GM23338 (cell line): Measurements from ENCODE around the gene FLOT1. TPM values are rescaled to one million over a fixed set of nuclear protein-coding genes. Genes with fewer than 3 reads are reported as not detected.
A peak's percentile ranks its signal among the peaks of the same experiment; 100 is the strongest.
"Not testable (repeated sequence)": the region's sequence is repeated elsewhere in the genome, so short reads cannot be mapped to it uniquely, and the experiment has no call there.

Source experiments
- ATAC-seq: fragments of 200-7000 bp; cut with Tn5 transposase; 3 replicates; pipeline ENCODE4 v1.9.1; 2020
- DNase-seq: peaks from one replicate; pipeline ENCODE4 v3.0.0-alpha.2; 2015; ENCODE audit warnings: low spot score
- H2AFZ ChIP-seq: fragments of 200-600 bp; sonication (generic); 2 replicates; pipeline ENCODE4 v1.8.0; 2016; ENCODE audit warnings: antibody characterized with exemption, mild to moderate bottlenecking, moderate library complexity
- H3F3A ChIP-seq: fragments of 200-600 bp; sonication (generic); replicated peaks from 2 replicates; pipeline ENCODE4 v1.8.0; 2017; ENCODE audit warnings: antibody characterized with exemption, mixed run types, low read depth
- H3K27ac ChIP-seq: fragments of 200-600 bp; sonication (generic); 2 replicates; pipeline ENCODE4 v1.6.1; 2016; ENCODE audit warnings: low read depth
- H3K27me3 ChIP-seq: fragments of 200-600 bp; sonication (generic); 2 replicates; pipeline ENCODE4 v1.8.0; 2016; ENCODE audit warnings: mild to moderate bottlenecking, mixed run types, moderate library complexity; ENCODE audit not compliant: insufficient read depth
- H3K36me3 ChIP-seq: fragments of 200-600 bp; sonication (generic); 2 replicates; pipeline ENCODE4 v1.8.0; 2016; ENCODE audit warnings: mild to moderate bottlenecking; ENCODE audit not compliant: insufficient read depth
- H3K4me1 ChIP-seq: fragments of 200-600 bp; sonication (generic); 2 replicates; pipeline ENCODE4 v1.8.0; 2016; ENCODE audit warnings: mild to moderate bottlenecking, moderate library complexity; ENCODE audit not compliant: insufficient read depth
- H3K4me2 ChIP-seq: fragments of 200-600 bp; sonication (generic); 2 replicates; pipeline ENCODE4 v1.7.1; 2017; ENCODE audit warnings: mixed run types
- H3K4me3 ChIP-seq: fragments of 200-600 bp; sonication (generic); 2 replicates; pipeline ENCODE4 v1.6.1; 2016; ENCODE audit warnings: mixed run types
- H3K79me2 ChIP-seq: fragments of 200-600 bp; sonication (generic); replicated peaks from 2 replicates; pipeline ENCODE4 v1.8.0; 2017; ENCODE audit warnings: mild to moderate bottlenecking; ENCODE audit not compliant: insufficient read depth
- H3K9me2 ChIP-seq: fragments of 200-600 bp; sonication (generic); 2 replicates; pipeline ENCODE4 v1.8.0; 2017; ENCODE audit not compliant: insufficient read depth
- H4K20me1 ChIP-seq: fragments of 200-600 bp; sonication (generic); replicated peaks from 2 replicates; pipeline ENCODE4 v1.8.0; 2017; ENCODE audit warnings: mild to moderate bottlenecking; ENCODE audit not compliant: insufficient read depth
- H3K27ac Mint-ChIP-seq: 2 replicates; pipeline ENCODE4 v1.8.0; 2020; ENCODE audit warnings: inconsistent platforms, mild to moderate bottlenecking, moderate library complexity, mixed read lengths
- H3K27me3 Mint-ChIP-seq: 3 replicates; pipeline ENCODE4 v1.8.0; 2022; ENCODE audit warnings: low read depth, mild to moderate bottlenecking, moderate library complexity, mixed read lengths, inconsistent platforms; ENCODE audit not compliant: insufficient read depth, poor library complexity
- H3K36me3 Mint-ChIP-seq: 3 replicates; pipeline ENCODE4 v1.8.0; 2021; ENCODE audit warnings: low read depth, mild to moderate bottlenecking, inconsistent platforms, moderate library complexity, mixed read lengths
- H3K4me1 Mint-ChIP-seq: 3 replicates; pipeline ENCODE4 v1.8.0; 2020; ENCODE audit warnings: mild to moderate bottlenecking, inconsistent platforms, mixed read lengths
- H3K4me3 Mint-ChIP-seq: 3 replicates; pipeline ENCODE4 v1.8.0; 2021; ENCODE audit warnings: moderate library complexity, mild to moderate bottlenecking, inconsistent platforms, mixed read lengths
- H3K9me3 Mint-ChIP-seq: 3 replicates; pipeline ENCODE4 v1.8.0; 2020; ENCODE audit warnings: moderate library complexity, mild to moderate bottlenecking, inconsistent platforms, mixed read lengths
- NANOG ChIP-seq: IDR thresholded peaks from 2 replicates; pipeline ENCODE4 v1.6.1; 2016; ENCODE audit warnings: antibody characterized with exemption, borderline replicate concordance
- polyA plus RNA-seq: library from polyadenylated mRNA; unstranded; fragments of >200 nt; fragmentation: Nextera tagmentation; extraction: Ambion mirVana; gene quantifications from 2 replicates; pipeline ENCODE4 v1.2.1, GENCODE V29; 2016
- total RNA-seq: library from RNA; depleted of rRNA; stranded (reverse); fragments of >200 nt; shearing (Covaris generic); gene quantifications from 2 replicates; pipeline ENCODE4 v1.2.3, GENCODE V29; 2014
- TF ChIP-seq, protein P1 (sequence below): fragments of 250-450 bp; sonication (Bioruptor Pico); IDR thresholded peaks from 2 replicates; pipeline ENCODE4 v1.5.0; 2020; ENCODE audit warnings: mild to moderate bottlenecking, moderate library complexity

FLOT1 gene
- total and polyA plus RNA-seq, 2 experiments from 2014 or later, result 72.2 to 94.5 TPM

DNA sequence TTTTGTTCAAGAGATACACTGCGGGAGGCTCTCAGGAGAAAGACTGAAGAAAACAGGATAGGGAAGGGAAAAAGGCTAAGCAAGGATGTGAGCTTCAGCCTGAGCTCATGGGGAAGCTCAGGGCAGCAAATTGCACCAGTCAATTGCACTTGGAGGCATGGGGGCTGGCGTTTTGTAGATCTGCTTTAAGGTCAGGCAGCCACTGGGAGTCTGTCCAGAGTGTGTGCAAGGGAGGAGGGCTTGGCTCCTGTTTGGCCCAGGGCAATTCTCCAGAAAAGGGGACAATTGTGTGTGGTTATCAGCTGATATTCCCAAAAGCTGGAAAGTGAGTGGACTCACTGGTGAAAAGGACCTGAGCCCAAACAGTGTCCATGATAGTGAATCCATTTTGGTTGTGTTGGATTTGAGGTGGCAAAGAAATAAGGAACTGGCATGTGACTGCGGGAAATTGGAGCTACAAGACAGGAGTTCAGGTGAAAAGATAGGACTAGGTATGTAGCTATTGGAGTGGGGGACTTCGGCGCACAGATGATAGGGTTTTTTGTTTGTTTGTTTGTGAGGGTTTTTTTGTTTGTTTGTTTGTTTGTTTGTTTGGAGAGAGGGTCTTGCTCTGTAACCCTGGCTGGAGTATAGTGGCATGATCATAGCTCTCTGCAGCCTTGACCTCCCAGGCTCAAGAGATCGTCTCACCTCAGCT, 24.1 kb upstream of the FLOT1 start (continued):
- TF ChIP-seq, protein P1, sequence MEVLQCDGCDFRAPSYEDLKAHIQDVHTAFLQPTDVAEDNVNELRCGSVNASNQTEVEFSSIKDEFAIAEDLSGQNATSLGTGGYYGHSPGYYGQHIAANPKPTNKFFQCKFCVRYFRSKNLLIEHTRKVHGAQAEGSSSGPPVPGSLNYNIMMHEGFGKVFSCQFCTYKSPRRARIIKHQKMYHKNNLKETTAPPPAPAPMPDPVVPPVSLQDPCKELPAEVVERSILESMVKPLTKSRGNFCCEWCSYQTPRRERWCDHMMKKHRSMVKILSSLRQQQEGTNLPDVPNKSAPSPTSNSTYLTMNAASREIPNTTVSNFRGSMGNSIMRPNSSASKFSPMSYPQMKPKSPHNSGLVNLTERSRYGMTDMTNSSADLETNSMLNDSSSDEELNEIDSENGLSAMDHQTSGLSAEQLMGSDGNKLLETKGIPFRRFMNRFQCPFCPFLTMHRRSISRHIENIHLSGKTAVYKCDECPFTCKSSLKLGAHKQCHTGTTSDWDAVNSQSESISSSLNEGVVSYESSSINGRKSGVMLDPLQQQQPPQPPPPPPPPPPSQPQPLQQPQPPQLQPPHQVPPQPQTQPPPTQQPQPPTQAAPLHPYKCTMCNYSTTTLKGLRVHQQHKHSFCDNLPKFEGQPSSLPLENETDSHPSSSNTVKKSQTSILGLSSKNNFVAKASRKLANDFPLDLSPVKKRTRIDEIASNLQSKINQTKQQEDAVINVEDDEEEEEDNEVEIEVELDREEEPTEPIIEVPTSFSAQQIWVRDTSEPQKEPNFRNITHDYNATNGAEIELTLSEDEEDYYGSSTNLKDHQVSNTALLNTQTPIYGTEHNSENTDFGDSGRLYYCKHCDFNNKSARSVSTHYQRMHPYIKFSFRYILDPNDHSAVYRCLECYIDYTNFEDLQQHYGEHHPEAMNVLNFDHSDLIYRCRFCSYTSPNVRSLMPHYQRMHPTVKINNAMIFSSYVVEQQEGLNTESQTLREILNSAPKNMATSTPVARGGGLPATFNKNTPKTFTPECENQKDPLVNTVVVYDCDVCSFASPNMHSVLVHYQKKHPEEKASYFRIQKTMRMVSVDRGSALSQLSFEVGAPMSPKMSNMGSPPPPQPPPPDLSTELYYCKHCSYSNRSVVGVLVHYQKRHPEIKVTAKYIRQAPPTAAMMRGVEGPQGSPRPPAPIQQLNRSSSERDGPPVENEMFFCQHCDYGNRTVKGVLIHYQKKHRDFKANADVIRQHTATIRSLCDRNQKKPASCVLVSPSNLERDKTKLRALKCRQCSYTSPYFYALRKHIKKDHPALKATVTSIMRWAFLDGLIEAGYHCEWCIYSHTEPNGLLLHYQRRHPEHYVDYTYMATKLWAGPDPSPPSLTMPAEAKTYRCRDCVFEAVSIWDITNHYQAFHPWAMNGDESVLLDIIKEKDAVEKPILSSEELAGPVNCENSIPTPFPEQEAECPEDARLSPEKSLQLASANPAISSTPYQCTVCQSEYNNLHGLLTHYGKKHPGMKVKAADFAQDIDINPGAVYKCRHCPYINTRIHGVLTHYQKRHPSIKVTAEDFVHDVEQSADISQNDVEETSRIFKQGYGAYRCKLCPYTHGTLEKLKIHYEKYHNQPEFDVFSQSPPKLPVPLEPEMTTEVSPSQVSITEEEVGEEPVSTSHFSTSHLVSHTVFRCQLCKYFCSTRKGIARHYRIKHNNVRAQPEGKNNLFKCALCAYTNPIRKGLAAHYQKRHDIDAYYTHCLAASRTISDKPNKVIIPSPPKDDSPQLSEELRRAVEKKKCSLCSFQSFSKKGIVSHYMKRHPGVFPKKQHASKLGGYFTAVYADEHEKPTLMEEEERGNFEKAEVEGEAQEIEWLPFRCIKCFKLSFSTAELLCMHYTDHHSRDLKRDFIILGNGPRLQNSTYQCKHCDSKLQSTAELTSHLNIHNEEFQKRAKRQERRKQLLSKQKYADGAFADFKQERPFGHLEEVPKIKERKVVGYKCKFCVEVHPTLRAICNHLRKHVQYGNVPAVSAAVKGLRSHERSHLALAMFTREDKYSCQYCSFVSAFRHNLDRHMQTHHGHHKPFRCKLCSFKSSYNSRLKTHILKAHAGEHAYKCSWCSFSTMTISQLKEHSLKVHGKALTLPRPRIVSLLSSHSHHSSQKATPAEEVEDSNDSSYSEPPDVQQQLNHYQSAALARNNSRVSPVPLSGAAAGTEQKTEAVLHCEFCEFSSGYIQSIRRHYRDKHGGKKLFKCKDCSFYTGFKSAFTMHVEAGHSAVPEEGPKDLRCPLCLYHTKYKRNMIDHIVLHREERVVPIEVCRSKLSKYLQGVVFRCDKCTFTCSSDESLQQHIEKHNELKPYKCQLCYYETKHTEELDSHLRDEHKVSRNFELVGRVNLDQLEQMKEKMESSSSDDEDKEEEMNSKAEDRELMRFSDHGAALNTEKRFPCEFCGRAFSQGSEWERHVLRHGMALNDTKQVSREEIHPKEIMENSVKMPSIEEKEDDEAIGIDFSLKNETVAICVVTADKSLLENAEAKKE, result no peak
- no peak for TF ChIP-seq NANOG

DNA sequence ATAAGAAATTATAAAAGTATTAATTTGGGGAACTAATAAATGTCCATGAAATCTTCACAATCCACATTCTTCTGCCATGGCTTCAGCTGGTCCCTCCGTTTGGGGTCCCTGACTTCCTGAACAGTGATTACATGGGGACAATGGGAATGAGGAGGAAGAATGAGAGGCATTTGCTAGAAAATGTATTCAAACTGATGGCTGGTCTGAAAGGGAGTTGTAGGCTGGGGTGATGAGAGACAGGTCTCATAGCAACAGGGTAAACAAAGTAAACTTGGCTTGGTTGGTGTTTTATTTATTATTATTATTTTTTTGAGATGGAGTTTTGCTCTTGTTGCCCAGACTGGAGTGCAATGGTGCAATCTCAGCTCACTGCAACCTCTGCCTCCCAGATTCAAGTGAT, 23.0 kb upstream of the FLOT1 start:
- not testable (repeated sequence) for H3K4me2 ChIP-seq

DNA sequence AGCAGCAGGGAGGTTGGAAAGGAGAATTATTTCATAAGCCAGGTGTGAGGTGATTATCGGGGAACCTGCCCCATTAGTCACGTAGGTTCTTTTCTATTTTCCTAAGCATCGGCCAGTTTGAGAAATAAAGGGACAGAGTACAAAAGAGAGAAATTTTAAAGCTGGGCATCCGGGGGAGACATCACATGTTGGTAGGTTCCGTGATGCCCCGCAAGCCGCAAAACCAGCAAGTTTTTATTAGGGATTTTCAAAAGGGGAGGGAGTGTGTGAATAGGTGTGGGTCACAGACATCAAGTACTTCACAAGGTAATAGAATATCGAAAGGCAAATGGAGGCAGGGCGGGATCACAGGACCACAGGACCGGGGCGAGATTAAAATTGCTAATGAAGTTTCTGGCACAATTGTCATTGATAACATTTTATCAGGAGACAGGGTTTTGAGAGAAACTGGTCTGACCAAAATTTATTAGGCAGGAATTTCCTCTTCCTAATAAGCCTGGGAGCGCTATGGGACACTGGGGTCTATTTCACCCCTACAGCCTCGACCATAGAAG, 22.1 kb upstream of the FLOT1 start:
- H2AFZ ChIP-seq, H3K36me3 ChIP-seq, H3K9me2 ChIP-seq, H3F3A ChIP-seq, H3K4me3 ChIP-seq, DNase-seq, H4K20me1 ChIP-seq, H3K27me3 ChIP-seq, H3K36me3 Mint-ChIP-seq, H3K9me3 Mint-ChIP-seq, H3K79me2 ChIP-seq, ATAC-seq: not testable (repeated sequence)
- Histone ChIP-seq H3K4me2 (peak overlapping the region; percentile 1; the same call in 1 of the 2 replicates), H3K27ac (peak overlapping the region; percentile 93), H3K4me1 (peaks cover 30% of the 10 kb centered on the region)
- H3K27ac Mint-ChIP-seq, result peak overlapping the region; percentile 72
- H3K4me3 Mint-ChIP-seq, result peak overlapping the region; percentile 43
- H3K27me3 Mint-ChIP-seq, result peaks cover 14% of the 10 kb centered on the region
- peaks cover 62% of the 10 kb centered on the region for H3K4me1 Mint-ChIP-seq

More for the DNA sequence above, 23.0 kb upstream of the FLOT1 start:
- peak overlapping the region; percentile 88; the same call in 1 of the 2 replicates for H3K27ac Mint-ChIP-seq
- not testable (repeated sequence) for H3K36me3 ChIP-seq, H3K36me3 Mint-ChIP-seq, H3K79me2 ChIP-seq, H4K20me1 ChIP-seq, H3K9me3 Mint-ChIP-seq, H3F3A ChIP-seq, H3K27me3 ChIP-seq, H3K4me3 ChIP-seq, H3K9me2 ChIP-seq, H2AFZ ChIP-seq
- H3K4me1 ChIP-seq, result peaks cover 38% of the 10 kb centered on the region
- peak overlapping the region; percentile 93 for H3K27ac ChIP-seq
- ATAC-seq (peak; percentile 20; the same call in 2 of the 3 replicates), DNase-seq (peak; percentile 58)
- H3K4me3 Mint-ChIP-seq, result peak overlapping the region; percentile 22; the same call in 1 of the 3 replicates
- H3K4me1 Mint-ChIP-seq, result peaks cover 68% of the 10 kb centered on the region
- peaks cover 15% of the 10 kb centered on the region for H3K27me3 Mint-ChIP-seq
